Stimulated activated CD8-positive, alpha-beta memory T cell treated with anti-CD3 and anti-CD28 coated beads, Interleukin-12 subunit alpha, Interleukin-12 subunit beta, amount 100 ng/mL, for 4 hours (primary cell): ENCODE measurements around the gene TAOK2.

Experiments
- DNase-seq: peaks from one replicate; pipeline ENCODE4 v3.0.0-alpha.2; 2020; ENCODE audit warnings: low read depth

Gene TAOK2

GRCh38 chr16:29963021-29963743 is 10.5 kb upstream of the TAOK2 start:
- DNase-seq, result no peak

DNA sequence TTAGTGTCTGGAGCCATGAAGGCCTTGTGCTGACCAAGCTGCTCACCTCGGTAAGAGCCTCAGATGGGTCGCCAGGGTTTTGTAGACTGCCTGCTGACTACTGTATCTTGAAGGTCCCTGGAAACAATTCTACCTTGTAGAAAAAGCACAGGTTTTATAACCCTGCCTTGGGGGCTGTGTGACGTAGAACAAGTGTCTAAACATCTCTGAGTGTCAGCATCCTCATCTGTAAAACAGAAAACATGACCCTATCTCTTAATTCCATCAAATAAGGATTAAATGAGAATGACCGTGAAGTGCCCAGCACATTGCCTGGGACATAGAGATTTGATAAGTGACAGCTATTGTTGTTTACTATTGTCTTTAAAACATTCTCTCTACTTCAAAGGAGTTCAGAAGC is 5.5 kb upstream of the TAOK2 start:
- no peak for DNase-seq

DNA sequence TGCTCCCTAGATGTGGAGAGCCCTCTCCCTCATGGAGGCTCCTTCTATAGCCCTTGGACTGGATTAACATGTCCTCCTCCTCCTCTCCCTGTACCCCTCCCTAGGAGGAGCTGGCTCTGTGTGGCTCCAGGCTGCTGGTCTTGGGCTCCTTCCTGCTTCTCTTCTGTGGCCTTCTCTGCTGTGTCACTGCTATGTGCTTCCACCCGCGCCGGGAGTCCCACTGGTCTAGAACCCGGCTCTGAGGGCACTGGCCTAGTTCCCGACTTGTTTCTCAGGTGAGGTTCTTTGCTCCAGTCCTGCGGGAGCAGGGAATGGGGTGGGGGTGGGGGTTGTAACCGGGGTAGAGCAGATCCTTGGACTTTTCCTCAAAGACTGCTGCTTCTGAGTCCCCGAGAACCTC is 2.4 kb upstream of the TAOK2 start:
- DNase-seq, result no peak

DNA sequence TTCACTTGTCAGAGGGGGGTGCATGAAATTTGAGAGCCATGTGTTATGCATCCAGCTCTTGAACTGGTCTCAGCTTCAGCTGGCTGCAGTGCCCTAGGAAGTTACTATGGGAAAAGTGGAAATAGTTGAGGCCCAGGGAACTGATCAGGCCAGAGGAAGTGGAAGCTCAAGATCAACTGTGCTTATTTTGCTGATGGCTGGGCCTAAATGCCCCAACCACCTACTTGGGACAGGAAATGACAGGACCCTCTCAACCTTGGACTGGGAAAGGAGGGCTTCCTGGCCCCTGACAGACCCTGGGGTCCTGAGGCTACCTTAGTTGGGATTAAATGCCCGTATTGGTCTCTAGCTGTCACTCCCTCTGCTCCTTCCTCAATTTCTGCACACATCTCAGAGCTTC is 1.2 kb upstream of the TAOK2 start:
- no peak for DNase-seq

GRCh38 chr16:29972992-29973383 is 680 bp upstream of the TAOK2 start:
- DNase-seq, result no peak

DNA sequence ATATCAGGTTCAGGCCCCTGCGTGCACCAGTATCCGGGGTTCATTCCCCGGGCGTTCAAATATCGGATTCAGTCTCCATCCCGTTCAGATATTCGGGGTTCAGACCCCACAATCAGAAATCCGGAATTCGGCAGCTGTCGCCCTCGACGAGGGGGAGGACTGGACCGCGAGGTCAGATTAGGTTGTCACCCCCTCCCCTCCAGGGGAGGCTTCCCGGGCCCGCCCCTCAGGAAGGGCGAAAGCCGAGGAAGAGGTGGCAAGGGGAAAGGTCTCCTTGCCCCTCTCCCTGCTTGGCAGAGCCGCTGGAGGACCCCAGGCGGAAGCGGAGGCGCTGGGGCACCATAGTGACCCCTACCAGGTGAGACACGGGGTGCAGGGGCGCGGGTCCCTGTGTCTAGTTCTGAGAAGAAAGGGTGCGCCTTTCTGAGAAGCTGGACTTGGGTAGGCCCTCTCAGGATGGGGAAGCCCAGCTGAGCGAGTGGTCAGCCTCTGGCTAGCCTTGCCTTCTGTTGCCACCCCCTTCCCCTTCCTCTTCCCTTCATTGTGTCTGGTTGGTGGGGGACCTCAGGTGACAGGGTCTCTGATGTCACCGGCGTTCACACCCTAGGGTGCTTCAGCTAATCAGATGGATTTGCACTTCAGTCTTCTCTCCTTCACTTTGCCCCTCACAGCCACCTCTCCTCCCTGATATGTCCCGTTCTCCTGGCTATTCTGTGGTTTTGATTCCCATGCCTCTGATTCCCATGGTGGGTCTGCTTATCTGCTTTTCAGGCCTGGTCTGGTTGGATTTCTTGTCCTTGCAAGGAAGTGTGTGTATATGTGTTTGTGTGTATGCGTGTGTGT is 844 bp downstream of the TAOK2 start:
- no peak for DNase-seq

GRCh38 chr16:29975134-29975538 is 1.5 kb downstream of the TAOK2 start:
- DNase-seq, result no peak

DNA sequence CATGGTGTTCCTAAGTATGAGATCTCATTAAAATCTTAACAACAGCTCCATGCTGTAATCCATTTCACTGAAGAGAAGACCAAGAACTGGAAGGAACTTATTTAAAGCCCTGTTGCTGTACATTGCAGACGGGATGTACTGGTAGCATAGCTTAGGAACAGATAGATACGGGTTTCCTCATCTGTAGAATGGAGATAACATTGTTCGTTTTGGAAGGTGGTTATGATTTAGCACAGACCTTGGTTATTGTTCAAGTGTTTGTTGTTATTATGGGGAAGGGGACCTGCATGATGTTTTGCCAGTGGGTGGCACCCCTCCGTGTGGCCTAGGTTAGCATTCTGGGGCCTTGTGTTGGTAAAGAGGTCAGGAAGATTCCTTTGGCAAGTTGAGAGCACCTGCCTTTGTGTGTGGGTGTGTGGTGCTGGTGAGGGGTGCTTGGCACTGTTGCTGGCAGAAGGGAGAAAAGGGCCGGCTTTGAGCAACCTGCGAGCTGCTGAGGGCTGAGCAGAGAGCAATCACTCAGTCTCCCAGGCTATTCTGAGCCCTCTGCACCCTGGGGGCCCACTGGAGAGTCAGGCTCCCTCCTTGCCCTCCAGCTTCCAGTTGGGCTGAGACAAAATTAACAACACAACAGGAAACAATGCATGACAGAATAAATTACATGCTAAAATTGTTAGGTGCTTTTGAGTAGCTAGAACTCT is 2.3 kb downstream of the TAOK2 start:
- no peak for DNase-seq

- no peak for DNase-seq
These were observed 3.6 kb downstream of the TAOK2 start for GRCh38 chr16:29977063-29977825.

DNA sequence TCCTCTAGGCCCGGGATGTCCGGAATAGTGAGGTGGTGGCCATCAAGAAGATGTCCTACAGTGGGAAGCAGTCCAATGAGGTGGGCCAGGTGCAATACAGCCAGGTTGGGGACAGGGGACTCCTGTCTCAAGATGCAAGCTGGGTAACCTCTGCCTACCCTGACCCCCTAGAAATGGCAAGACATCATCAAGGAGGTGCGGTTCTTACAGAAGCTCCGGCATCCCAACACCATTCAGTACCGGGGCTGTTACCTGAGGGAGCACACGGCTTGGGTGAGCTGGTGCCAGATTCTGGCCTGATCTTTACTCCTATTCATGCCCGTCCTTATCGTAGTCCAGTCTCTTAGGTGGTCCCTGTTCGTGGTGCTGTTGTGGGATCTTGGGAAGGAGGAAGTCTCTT is 4.4 kb downstream of the TAOK2 start:
- no peak for DNase-seq

DNA sequence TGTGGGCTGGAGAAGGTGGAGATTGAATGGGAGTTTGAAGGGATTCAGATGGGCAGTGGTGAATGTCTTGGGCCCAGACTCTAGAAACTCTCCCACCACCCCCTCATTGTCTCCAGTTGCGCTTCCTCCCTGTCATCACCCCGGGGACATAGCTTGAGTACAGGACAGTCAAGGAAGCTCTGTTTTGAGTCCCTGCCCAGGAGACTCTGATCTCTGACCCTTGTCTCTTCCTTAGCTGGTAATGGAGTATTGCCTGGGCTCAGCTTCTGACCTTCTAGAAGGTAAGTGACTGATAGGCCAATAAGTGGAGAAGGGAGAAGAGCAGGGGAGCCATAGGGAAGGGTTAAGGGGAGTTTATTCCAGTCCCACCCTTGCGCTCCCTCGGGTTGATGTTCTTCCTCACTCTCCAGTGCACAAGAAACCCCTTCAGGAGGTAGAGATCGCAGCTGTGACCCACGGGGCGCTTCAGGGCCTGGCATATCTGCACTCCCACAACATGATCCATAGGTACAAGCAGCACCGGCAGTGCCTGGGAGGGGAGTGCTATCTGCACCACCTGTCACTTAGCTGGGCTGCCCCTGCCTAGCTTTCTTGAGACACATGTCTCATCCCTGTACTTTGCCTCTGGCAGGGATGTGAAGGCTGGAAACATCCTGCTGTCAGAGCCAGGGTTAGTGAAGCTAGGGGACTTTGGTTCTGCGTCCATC is 5.0 kb downstream of the TAOK2 start:
- DNase-seq, result no peak

DNA sequence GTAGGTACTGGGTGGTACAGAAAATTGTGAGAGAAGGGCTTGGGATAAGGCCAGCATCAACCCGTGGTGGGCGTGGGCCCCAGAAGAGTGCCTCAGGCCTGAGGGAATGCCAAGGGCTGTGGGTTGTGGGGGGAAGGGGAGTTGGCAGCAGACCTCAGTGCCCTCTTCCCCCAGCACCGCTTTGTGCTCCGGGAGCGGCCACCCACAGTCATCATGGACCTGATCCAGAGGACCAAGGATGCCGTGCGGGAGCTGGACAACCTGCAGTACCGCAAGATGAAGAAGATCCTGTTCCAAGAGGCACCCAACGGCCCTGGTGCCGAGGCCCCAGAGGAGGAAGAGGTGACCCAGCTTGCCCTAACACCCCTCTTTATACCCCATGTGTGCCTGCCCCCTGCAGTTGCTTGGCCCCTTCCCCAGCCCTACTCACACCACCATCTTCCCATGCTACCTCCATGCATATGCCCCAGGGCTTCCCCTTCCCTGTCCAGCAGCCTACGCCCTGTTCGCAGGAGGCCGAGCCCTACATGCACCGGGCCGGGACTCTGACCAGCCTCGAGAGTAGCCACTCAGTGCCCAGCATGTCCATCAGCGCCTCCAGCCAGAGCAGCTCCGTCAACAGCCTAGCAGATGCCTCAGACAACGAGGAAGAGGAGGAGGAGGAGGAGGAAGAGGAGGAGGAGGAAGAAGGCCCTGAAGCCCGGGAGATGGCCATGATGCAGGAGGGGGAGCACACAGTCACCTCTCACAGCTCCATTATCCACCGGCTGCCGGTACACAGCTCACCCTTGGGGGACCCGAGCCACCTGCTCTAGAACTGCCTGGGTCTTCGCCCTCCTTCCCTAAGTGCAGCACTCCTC is 9.1 kb downstream of the TAOK2 start:
- DNase-seq, result no peak

GRCh38 chr16:29983420-29984136 is 9.9 kb downstream of the TAOK2 start:
- no peak for DNase-seq

DNA sequence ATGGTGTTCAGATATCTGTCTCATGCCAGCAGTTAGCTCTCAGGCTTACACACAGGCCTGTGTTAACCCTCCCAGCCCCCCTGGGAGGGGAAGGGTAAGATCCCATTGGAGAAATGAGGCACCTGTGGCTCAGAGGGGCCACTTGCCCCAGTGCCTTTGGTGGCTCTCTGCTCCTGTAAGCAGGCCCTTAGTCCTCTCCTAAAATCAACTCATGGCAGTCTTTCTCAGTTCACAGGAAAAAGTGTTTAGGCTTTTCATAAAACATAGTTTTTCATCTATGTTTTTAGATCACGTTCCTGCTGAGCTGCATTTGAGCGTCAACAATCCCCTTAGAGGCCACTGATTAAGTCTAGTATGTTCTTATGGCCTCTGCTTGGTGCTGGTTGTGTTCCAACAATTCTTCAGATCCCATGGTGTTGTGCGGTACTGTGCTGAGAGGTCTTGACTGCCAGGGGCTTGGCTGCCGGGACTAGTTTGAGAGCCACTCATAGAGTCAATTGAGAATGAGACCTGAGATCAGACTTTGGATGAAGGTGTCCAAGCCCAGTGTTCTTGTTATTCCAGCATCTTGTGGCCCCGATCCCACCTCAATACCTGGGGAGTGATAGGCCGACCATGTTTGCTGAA is 10.6 kb downstream of the TAOK2 start:
- DNase-seq, result no peak

GRCh38 chr16:29984764-29985147 is 11.1 kb downstream of the TAOK2 start:
- DNase-seq, result no peak

DNA sequence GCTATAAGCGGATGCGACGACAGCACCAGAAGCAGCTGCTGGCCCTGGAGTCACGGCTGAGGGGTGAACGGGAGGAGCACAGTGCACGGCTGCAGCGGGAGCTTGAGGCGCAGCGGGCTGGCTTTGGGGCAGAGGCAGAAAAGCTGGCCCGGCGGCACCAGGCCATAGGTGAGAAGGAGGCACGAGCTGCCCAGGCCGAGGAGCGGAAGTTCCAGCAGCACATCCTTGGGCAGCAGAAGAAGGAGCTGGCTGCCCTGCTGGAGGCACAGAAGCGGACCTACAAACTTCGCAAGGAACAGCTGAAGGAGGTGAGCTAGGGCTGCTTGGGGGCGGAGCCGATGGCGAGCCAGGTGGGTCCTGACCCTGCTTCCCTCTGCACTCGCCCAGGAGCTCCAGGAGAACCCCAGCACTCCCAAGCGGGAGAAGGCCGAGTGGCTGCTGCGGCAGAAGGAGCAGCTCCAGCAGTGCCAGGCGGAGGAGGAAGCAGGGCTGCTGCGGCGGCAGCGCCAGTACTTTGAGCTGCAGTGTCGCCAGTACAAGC is 11.7 kb downstream of the TAOK2 start:
- no peak for DNase-seq

DNA sequence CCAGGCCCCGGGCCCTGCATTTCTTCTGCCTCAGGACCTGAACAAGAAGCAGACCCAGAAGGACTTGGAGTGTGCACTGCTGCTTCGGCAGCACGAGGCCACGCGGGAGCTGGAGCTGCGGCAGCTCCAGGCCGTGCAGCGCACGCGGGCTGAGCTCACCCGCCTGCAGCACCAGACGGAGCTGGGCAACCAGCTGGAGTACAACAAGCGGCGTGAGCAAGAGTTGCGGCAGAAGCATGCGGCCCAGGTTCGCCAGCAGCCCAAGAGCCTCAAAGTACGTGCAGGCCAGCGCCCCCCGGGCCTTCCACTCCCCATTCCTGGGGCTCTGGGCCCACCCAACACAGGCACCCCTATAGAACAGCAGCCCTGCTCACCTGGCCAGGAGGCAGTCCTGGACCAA is 12.6 kb downstream of the TAOK2 start:
- DNase-seq, result no peak

- DNase-seq, result no peak
These were observed 13.3 kb downstream of the TAOK2 start for GRCh38 chr16:29986931-29987330.
